Activated gamma-delta T cell (primary cell): ENCODE data around the gene TRAF4.
A peak's percentile ranks its signal among the peaks of the same experiment; 100 is the strongest.
"Not testable (repeated sequence)": the region's sequence is repeated elsewhere in the genome, so short reads cannot be mapped to it uniquely, and the experiment has no call there.

Experiments
- DNase-seq: peaks from one replicate; lab custom pipeline; 2025; lab: John Stamatoyannopoulos, UW

Gene TRAF4

GRCh38 chr17:28733346-28733745, 10.5 kb upstream of the TRAF4 start:
- no peak for DNase-seq

GRCh38 chr17:28734712-28735241, 9.0 kb upstream of the TRAF4 start:
- no peak for DNase-seq

- no peak for DNase-seq
Observed at GRCh38 chr17:28735242-28735722, 8.5 kb upstream of the TRAF4 start.

GRCh38 chr17:28735913-28736769, 7.7 kb upstream of the TRAF4 start:
- not testable (repeated sequence) for DNase-seq

GRCh38 chr17:28737316-28737715, 6.5 kb upstream of the TRAF4 start:
- DNase-seq = no peak

- DNase-seq = no peak
Observed at GRCh38 chr17:28737770-28738679, 5.8 kb upstream of the TRAF4 start.

- no peak for DNase-seq
Observed at GRCh38 chr17:28738680-28739384, 5.0 kb upstream of the TRAF4 start.

- DNase-seq = no peak
Observed at GRCh38 chr17:28740406-28741357, 3.1 kb upstream of the TRAF4 start.

GRCh38 chr17:28741358-28742349, 2.2 kb upstream of the TRAF4 start:
- DNase-seq = no peak

GRCh38 chr17:28744104-28744971, 527 bp downstream of the TRAF4 start:
- peak; percentile 42 for DNase-seq

- DNase-seq = no peak
Observed at GRCh38 chr17:28744972-28745785, 1.4 kb downstream of the TRAF4 start.

- no peak for DNase-seq
Observed at GRCh38 chr17:28745786-28746411, 2.1 kb downstream of the TRAF4 start.

GRCh38 chr17:28746611-28747050, 2.8 kb downstream of the TRAF4 start:
- no peak for DNase-seq

GRCh38 chr17:28747051-28747691, 3.4 kb downstream of the TRAF4 start:
- no peak for DNase-seq

- DNase-seq = no peak
Observed at GRCh38 chr17:28747801-28748750, 4.3 kb downstream of the TRAF4 start.
